Liver (tissue), 3 donors: ENCODE measurements around the gene PPP6R3.

Experiments
- CTCF ChIP-seq: fragments of 150-350 bp; IDR thresholded peaks from 2 replicates; pipeline ENCODE4 v1.5.1; 2017; ENCODE audit warnings: improper control_type of control experiment, low read depth, low read length; ENCODE audit not compliant: missing input control
- TF ChIP-seq, protein P1 (sequence below): IDR thresholded peaks from 2 replicates; pipeline ENCODE4 v1.6.1; 2016; ENCODE audit warnings: antibody characterized with exemption
- donor health status: healthy.
- donor health status: healthy.

GRCh38 chr11:68610452-68611116, 150.0 kb downstream of the PPP6R3 start:
- no peak for TF ChIP-seq CTCF
- TF ChIP-seq, protein P1, sequence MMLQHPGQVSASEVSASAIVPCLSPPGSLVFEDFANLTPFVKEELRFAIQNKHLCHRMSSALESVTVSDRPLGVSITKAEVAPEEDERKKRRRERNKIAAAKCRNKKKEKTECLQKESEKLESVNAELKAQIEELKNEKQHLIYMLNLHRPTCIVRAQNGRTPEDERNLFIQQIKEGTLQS: no peak
